ENCODE measurements around the gene CALCB. TPM values are rescaled to one million over a fixed set of nuclear protein-coding genes. Genes with fewer than 3 reads are reported as not detected.

Gene CALCB
- total and polyA plus RNA-seq, 2 donors from 2014 or later, result 0.22 TPM; not detected in 1

GRCh38 chr11:15118431-15118830 is 45.0 kb downstream of the CALCB start:
- Histone ChIP-seq H3K4me1 (ENCODE audit: control insufficient read depth in 2 of 3, insufficient read depth in 2 of 3, low read depth in 1 of 3, low read length in 3 of 3) (no peaks in the 10 kb centered on the region), H3K9me3 (ENCODE audit: control insufficient read depth in 2 of 3, insufficient read depth in 1 of 3, low read length in 3 of 3) (no peaks in the 10 kb centered on the region), H3K27me3 (ENCODE audit: control insufficient read depth, insufficient read depth, low read length) (no peaks in the 10 kb centered on the region), H3K4me3 (ENCODE audit: low read length in 3 of 3) (no peak overlapping the region), H3K9ac (ENCODE audit: low read length in 3 of 3) (no peak overlapping the region), H3K36me3 (ENCODE audit: control insufficient read depth in 2 of 3, insufficient read depth in 3 of 3, low read length in 3 of 3) (no peaks in the 10 kb centered on the region), H3K27ac (ENCODE audit: low read depth in 2 of 2, low read length in 2 of 2) (no peak overlapping the region)
- no peak for TF ChIP-seq CTCF (IDR thresholded peaks at IDR 0.05; ENCODE audit: borderline replicate concordance, extremely low read depth, insufficient read depth)
- intact Hi-C loops (cut with DNase I), result no loop called here
- FAIRE-seq (no peak), DNase-seq (no peak)

- TF ChIP-seq CTCF (IDR thresholded peaks at IDR 0.05; ENCODE audit: borderline replicate concordance, extremely low read depth, insufficient read depth), result no peak
- FAIRE-seq, result no peak
- Histone ChIP-seq H3K4me3 (ENCODE audit: low read length in 3 of 3) (no peak overlapping the region), H3K9ac (ENCODE audit: low read length in 3 of 3) (no peak overlapping the region), H3K27me3 (ENCODE audit: control insufficient read depth, insufficient read depth, low read length) (no peaks in the 10 kb centered on the region), H3K36me3 (ENCODE audit: control insufficient read depth in 2 of 3, insufficient read depth in 3 of 3, low read length in 3 of 3) (no peaks in the 10 kb centered on the region), H3K4me1 (ENCODE audit: control insufficient read depth in 2 of 3, insufficient read depth in 2 of 3, low read depth in 1 of 3, low read length in 3 of 3) (no peaks in the 10 kb centered on the region), H3K9me3 (ENCODE audit: control insufficient read depth in 2 of 3, insufficient read depth in 1 of 3, low read length in 3 of 3) (no peaks in the 10 kb centered on the region), H3K27ac (ENCODE audit: low read depth in 2 of 2, low read length in 2 of 2) (no peak overlapping the region)
- intact Hi-C loops (cut with DNase I), result no loop called here
- no peak for DNase-seq
Observed at GRCh38 chr11:15119352-15119751, 46.0 kb downstream of the CALCB start.

- FAIRE-seq (no peak), DNase-seq (no peak)
- TF ChIP-seq CTCF (IDR thresholded peaks at IDR 0.05; ENCODE audit: borderline replicate concordance, extremely low read depth, insufficient read depth), result no peak
- Histone ChIP-seq H3K27me3 (ENCODE audit: control insufficient read depth, insufficient read depth, low read length) (no peaks in the 10 kb centered on the region), H3K4me3 (ENCODE audit: low read length in 3 of 3) (no peak overlapping the region), H3K27ac (ENCODE audit: low read depth in 2 of 2, low read length in 2 of 2) (no peak overlapping the region), H3K9me3 (ENCODE audit: control insufficient read depth in 2 of 3, insufficient read depth in 1 of 3, low read length in 3 of 3) (no peaks in the 10 kb centered on the region), H3K9ac (ENCODE audit: low read length in 3 of 3) (no peak overlapping the region), H3K36me3 (ENCODE audit: control insufficient read depth in 2 of 3, insufficient read depth in 3 of 3, low read length in 3 of 3) (no peaks in the 10 kb centered on the region), H3K4me1 (ENCODE audit: control insufficient read depth in 2 of 3, insufficient read depth in 2 of 3, low read depth in 1 of 3, low read length in 3 of 3) (no peaks in the 10 kb centered on the region)
- intact Hi-C loops (cut with DNase I), result no loop called here
Observed at GRCh38 chr11:15119826-15120225, 46.4 kb downstream of the CALCB start.

GRCh38 chr11:15123849-15124248 is 50.5 kb downstream of the CALCB start:
- no peak overlapping the region for H3K27ac ChIP-seq (ENCODE audit: low read depth in 2 of 2, low read length in 2 of 2)
- H3K36me3 ChIP-seq (ENCODE audit: control insufficient read depth in 2 of 3, insufficient read depth in 3 of 3, low read length in 3 of 3), result no peaks in the 10 kb centered on the region
- TF ChIP-seq CTCF (IDR thresholded peaks at IDR 0.05; ENCODE audit: borderline replicate concordance, extremely low read depth, insufficient read depth), result no peak
- intact Hi-C loops (cut with DNase I), result no loop called here
- H3K9me3 ChIP-seq (ENCODE audit: control insufficient read depth in 2 of 3, insufficient read depth in 1 of 3, low read length in 3 of 3), result no peaks in the 10 kb centered on the region
- DNase-seq (peak in 1 of 5 donors; percentile 16), FAIRE-seq (no peak)
- no peak overlapping the region for H3K4me3 ChIP-seq (ENCODE audit: low read length in 3 of 3)
- no peaks in the 10 kb centered on the region for H3K27me3 ChIP-seq (ENCODE audit: control insufficient read depth, insufficient read depth, low read length)
- H3K4me1 ChIP-seq (ENCODE audit: control insufficient read depth in 2 of 3, insufficient read depth in 2 of 3, low read depth in 1 of 3, low read length in 3 of 3), result no peaks in the 10 kb centered on the region
- no peak overlapping the region for H3K9ac ChIP-seq (ENCODE audit: low read length in 3 of 3)

All from kidney (tissue), 14 donors.